ENCODE data around the gene ELL. TPM values are rescaled to one million over a fixed set of nuclear protein-coding genes. Genes with fewer than 3 reads are reported as not detected.

Gene ELL
- total and polyA plus RNA-seq, 2 experiments from 2014 or later = 11.3 to 20.1 TPM

DNA sequence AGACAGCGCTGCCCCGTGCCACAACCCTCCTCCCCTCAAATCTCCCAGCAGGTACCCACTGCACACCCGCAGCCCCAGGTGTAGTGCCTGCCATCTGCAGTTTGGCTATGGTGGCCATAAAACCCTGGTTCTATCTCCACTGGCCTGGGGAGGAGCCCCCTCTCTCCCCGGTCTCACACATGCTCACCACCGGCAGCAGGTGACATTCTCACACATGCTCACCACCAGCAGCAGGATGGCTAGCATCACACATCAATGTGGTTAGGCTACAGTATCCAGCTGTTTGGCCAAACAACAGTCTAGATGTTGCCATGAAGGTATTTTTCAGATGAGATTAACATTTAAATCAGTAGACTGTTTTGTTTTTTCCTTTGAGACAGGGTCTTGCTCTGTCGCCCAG is 31.1 kb downstream of the ELL start:
- Histone ChIP-seq H3K27me3 (ENCODE audit: insufficient read depth) (no peaks in the 10 kb centered on the region), H3K27ac (ENCODE audit: low read depth) (no peak overlapping the region), H3K4me2 (no peak overlapping the region), H3F3A (replicated peaks; ENCODE audit: low read depth) (0 out of 2 replicates have a peak, but pooled peaks cover 7% of the 10 kb centered on the region), H3K9me2 (ENCODE audit: insufficient read depth) (no peaks in the 10 kb centered on the region), H3K4me1 (ENCODE audit: insufficient read depth) (no peaks in the 10 kb centered on the region; the same call in 1 of the 2 replicates), H3K36me3 (ENCODE audit: insufficient read depth) (no peaks in the 10 kb centered on the region), H2AFZ (no peak overlapping the region), H3K4me3 (no peak overlapping the region), H4K20me1 (replicated peaks; ENCODE audit: insufficient read depth) (peaks cover 42% of the 10 kb centered on the region), H3K79me2 (replicated peaks; ENCODE audit: insufficient read depth) (peaks cover 50% of the 10 kb centered on the region)
- Mint-ChIP-seq H3K36me3 (ENCODE audit: low read depth) (no peaks in the 10 kb centered on the region), H3K4me3 (no peak overlapping the region; the same call in 2 of the 3 replicates), H3K9me3 (no peaks in the 10 kb centered on the region), H3K27me3 (ENCODE audit: insufficient read depth, low read depth, poor library complexity) (peaks cover 9% of the 10 kb centered on the region), H3K27ac (no peak overlapping the region), H3K4me1 (peaks cover 45% of the 10 kb centered on the region)
- TF ChIP-seq STAT1 (IDR thresholded peaks at IDR 0.05; ENCODE audit: unreplicated experiment) = no peak
- TF ChIP-seq EZH2 (IDR thresholded peaks at IDR 0.05; ENCODE audit: low read depth, unreplicated experiment) = no peak
- TF ChIP-seq, protein P1, sequence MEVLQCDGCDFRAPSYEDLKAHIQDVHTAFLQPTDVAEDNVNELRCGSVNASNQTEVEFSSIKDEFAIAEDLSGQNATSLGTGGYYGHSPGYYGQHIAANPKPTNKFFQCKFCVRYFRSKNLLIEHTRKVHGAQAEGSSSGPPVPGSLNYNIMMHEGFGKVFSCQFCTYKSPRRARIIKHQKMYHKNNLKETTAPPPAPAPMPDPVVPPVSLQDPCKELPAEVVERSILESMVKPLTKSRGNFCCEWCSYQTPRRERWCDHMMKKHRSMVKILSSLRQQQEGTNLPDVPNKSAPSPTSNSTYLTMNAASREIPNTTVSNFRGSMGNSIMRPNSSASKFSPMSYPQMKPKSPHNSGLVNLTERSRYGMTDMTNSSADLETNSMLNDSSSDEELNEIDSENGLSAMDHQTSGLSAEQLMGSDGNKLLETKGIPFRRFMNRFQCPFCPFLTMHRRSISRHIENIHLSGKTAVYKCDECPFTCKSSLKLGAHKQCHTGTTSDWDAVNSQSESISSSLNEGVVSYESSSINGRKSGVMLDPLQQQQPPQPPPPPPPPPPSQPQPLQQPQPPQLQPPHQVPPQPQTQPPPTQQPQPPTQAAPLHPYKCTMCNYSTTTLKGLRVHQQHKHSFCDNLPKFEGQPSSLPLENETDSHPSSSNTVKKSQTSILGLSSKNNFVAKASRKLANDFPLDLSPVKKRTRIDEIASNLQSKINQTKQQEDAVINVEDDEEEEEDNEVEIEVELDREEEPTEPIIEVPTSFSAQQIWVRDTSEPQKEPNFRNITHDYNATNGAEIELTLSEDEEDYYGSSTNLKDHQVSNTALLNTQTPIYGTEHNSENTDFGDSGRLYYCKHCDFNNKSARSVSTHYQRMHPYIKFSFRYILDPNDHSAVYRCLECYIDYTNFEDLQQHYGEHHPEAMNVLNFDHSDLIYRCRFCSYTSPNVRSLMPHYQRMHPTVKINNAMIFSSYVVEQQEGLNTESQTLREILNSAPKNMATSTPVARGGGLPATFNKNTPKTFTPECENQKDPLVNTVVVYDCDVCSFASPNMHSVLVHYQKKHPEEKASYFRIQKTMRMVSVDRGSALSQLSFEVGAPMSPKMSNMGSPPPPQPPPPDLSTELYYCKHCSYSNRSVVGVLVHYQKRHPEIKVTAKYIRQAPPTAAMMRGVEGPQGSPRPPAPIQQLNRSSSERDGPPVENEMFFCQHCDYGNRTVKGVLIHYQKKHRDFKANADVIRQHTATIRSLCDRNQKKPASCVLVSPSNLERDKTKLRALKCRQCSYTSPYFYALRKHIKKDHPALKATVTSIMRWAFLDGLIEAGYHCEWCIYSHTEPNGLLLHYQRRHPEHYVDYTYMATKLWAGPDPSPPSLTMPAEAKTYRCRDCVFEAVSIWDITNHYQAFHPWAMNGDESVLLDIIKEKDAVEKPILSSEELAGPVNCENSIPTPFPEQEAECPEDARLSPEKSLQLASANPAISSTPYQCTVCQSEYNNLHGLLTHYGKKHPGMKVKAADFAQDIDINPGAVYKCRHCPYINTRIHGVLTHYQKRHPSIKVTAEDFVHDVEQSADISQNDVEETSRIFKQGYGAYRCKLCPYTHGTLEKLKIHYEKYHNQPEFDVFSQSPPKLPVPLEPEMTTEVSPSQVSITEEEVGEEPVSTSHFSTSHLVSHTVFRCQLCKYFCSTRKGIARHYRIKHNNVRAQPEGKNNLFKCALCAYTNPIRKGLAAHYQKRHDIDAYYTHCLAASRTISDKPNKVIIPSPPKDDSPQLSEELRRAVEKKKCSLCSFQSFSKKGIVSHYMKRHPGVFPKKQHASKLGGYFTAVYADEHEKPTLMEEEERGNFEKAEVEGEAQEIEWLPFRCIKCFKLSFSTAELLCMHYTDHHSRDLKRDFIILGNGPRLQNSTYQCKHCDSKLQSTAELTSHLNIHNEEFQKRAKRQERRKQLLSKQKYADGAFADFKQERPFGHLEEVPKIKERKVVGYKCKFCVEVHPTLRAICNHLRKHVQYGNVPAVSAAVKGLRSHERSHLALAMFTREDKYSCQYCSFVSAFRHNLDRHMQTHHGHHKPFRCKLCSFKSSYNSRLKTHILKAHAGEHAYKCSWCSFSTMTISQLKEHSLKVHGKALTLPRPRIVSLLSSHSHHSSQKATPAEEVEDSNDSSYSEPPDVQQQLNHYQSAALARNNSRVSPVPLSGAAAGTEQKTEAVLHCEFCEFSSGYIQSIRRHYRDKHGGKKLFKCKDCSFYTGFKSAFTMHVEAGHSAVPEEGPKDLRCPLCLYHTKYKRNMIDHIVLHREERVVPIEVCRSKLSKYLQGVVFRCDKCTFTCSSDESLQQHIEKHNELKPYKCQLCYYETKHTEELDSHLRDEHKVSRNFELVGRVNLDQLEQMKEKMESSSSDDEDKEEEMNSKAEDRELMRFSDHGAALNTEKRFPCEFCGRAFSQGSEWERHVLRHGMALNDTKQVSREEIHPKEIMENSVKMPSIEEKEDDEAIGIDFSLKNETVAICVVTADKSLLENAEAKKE (CRISPR knock-in tag; IDR thresholded peaks at IDR 0.05) = no peak
- TF ChIP-seq CREB1 (CRISPR knock-in tag; IDR thresholded peaks at IDR 0.05; ENCODE audit: low read depth) = no peak
- no peak for TF ChIP-seq JUNB (IDR thresholded peaks at IDR 0.05; ENCODE audit: unreplicated experiment)
- ATAC-seq (no peak), DNase-seq (ENCODE audit: low spot score) (no peak)

- H3K79me2 ChIP-seq (replicated peaks; ENCODE audit: insufficient read depth) = peaks cover 52% of the 10 kb centered on the region
- H3K4me2 ChIP-seq = no peak overlapping the region
- H3K27ac ChIP-seq (ENCODE audit: low read depth) = 0 out of 2 replicates have a peak overlapping the region, but pooled peaks have one; percentile 3
- Mint-ChIP-seq H3K9me3 (no peaks in the 10 kb centered on the region), H3K36me3 (ENCODE audit: low read depth) (no peaks in the 10 kb centered on the region), H3K27me3 (ENCODE audit: insufficient read depth, low read depth, poor library complexity) (peaks cover 9% of the 10 kb centered on the region), H3K4me1 (peaks cover 41% of the 10 kb centered on the region), H3K27ac (no peak overlapping the region), H3K4me3 (no peak overlapping the region; the same call in 2 of the 3 replicates)
- TF ChIP-seq ZNF331 (CRISPR knock-in tag; IDR thresholded peaks at IDR 0.05; ENCODE audit: low read depth) (no peak), POLR2AphosphoS5 (IDR thresholded peaks at IDR 0.05; ENCODE audit: low read depth) (no peak), CREB1 (CRISPR knock-in tag; IDR thresholded peaks at IDR 0.05; ENCODE audit: low read depth) (no peak), ZNF114 (CRISPR knock-in tag; IDR thresholded peaks at IDR 0.05) (no peak), EZH2 (IDR thresholded peaks at IDR 0.05; ENCODE audit: low read depth, unreplicated experiment) (no peak), STAT1 (IDR thresholded peaks at IDR 0.05; ENCODE audit: unreplicated experiment) (no peak)
- TF ChIP-seq, protein P2, sequence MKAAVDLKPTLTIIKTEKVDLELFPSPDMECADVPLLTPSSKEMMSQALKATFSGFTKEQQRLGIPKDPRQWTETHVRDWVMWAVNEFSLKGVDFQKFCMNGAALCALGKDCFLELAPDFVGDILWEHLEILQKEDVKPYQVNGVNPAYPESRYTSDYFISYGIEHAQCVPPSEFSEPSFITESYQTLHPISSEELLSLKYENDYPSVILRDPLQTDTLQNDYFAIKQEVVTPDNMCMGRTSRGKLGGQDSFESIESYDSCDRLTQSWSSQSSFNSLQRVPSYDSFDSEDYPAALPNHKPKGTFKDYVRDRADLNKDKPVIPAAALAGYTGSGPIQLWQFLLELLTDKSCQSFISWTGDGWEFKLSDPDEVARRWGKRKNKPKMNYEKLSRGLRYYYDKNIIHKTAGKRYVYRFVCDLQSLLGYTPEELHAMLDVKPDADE (IDR thresholded peaks at IDR 0.05) = no peak
- TF ChIP-seq, protein P3, sequence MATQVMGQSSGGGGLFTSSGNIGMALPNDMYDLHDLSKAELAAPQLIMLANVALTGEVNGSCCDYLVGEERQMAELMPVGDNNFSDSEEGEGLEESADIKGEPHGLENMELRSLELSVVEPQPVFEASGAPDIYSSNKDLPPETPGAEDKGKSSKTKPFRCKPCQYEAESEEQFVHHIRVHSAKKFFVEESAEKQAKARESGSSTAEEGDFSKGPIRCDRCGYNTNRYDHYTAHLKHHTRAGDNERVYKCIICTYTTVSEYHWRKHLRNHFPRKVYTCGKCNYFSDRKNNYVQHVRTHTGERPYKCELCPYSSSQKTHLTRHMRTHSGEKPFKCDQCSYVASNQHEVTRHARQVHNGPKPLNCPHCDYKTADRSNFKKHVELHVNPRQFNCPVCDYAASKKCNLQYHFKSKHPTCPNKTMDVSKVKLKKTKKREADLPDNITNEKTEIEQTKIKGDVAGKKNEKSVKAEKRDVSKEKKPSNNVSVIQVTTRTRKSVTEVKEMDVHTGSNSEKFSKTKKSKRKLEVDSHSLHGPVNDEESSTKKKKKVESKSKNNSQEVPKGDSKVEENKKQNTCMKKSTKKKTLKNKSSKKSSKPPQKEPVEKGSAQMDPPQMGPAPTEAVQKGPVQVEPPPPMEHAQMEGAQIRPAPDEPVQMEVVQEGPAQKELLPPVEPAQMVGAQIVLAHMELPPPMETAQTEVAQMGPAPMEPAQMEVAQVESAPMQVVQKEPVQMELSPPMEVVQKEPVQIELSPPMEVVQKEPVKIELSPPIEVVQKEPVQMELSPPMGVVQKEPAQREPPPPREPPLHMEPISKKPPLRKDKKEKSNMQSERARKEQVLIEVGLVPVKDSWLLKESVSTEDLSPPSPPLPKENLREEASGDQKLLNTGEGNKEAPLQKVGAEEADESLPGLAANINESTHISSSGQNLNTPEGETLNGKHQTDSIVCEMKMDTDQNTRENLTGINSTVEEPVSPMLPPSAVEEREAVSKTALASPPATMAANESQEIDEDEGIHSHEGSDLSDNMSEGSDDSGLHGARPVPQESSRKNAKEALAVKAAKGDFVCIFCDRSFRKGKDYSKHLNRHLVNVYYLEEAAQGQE (IDR thresholded peaks at IDR 0.05; ENCODE audit: unreplicated experiment) = no peak
- 0 out of 2 replicates have a peak, but pooled peaks cover 7% of the 10 kb centered on the region for H3F3A ChIP-seq (replicated peaks; ENCODE audit: low read depth)
- ATAC-seq = no peak
- H3K4me3 ChIP-seq = no peak overlapping the region
- H3K9me2 ChIP-seq (ENCODE audit: insufficient read depth) = no peaks in the 10 kb centered on the region
- H2AFZ ChIP-seq = no peak overlapping the region
- H4K20me1 ChIP-seq (replicated peaks; ENCODE audit: insufficient read depth) = peaks cover 46% of the 10 kb centered on the region
- no peak for DNase-seq (ENCODE audit: low spot score)
- no peaks in the 10 kb centered on the region for H3K27me3 ChIP-seq (ENCODE audit: insufficient read depth)
- H3K36me3 ChIP-seq (ENCODE audit: insufficient read depth) = no peaks in the 10 kb centered on the region
- no peaks in the 10 kb centered on the region; the same call in 1 of the 2 replicates for H3K4me1 ChIP-seq (ENCODE audit: insufficient read depth)
These were observed 32.2 kb downstream of the ELL start for GRCh38 chr19:18489627-18490184.
